Smooth muscle cell of bladder (primary cell): ENCODE data around the gene LRRC15. TPM values are rescaled to one million over a fixed set of nuclear protein-coding genes. Genes with fewer than 3 reads are reported as not detected.

Experiments
- total RNA-seq: library from RNA; depleted of rRNA; stranded (reverse); fragments of >200 nt; gene quantifications from 2 replicates; pipeline ENCODE4 v1.2.3, GENCODE V29; 2014

Gene LRRC15
- total RNA-seq = 0.14 and 0.55 TPM in 2 replicates

GRCh38 chr3:194369522-194370279, at the start of gene LRRC15:
LRRC15 (minus strand) TSS chr3:194369743; CDS start chr3:194361043, 8,700 bp downstream.

GRCh38 chr3:194399166-194399565, 29.6 kb upstream of the LRRC15 start, which contains the start of gene GP5:
GP5 (minus strand) TSS chr3:194399266; CDS start chr3:194398282, 984 bp downstream.

GRCh38 chr3:194351080-194351672, 18.4 kb downstream of the LRRC15 start, which contains the start of gene CPN2:
CPN2 (minus strand) TSS chr3:194351328; CDS start chr3:194342702, 8,626 bp downstream.

Other genes with a start within 250 kb of the LRRC15 start
- 3.3 and 5.5 TPM in 2 replicates for gene HES1, start 233.6 kb downstream of the LRRC15 start, total RNA-seq
- gene CPN2, start 18.4 kb downstream of the LRRC15 start, total RNA-seq = not detected in 2 replicates
- gene GP5, start 29.5 kb upstream of the LRRC15 start, total RNA-seq = 0.09 and 0.14 TPM in 2 replicates
- 190 and 435 TPM in 2 replicates for gene ATP13A3, start 117.3 kb upstream of the LRRC15 start, total RNA-seq